Endodermal cell (in vitro differentiated cells): ENCODE measurements around the gene SMIM5. TPM values are rescaled to one million over a fixed set of nuclear protein-coding genes. Genes with fewer than 3 reads are reported as not detected.
A peak's percentile ranks its signal among the peaks of the same experiment; 100 is the strongest.

Experiments used
- DNase-seq: peaks from one replicate; pipeline ENCODE4 v3.0.0-alpha.2; 2017
- H3K27ac ChIP-seq: 2 replicates; pipeline ENCODE4 v1.5.1; 2013; ENCODE audit warnings: mild to moderate bottlenecking, low read depth, low read length, moderate library complexity
- H3K27me3 ChIP-seq: 2 replicates; pipeline ENCODE4 v1.6.1; 2013; ENCODE audit warnings: mild to moderate bottlenecking, low read length, moderate library complexity; ENCODE audit not compliant: insufficient read depth, control insufficient read depth, poor library complexity, severe bottlenecking
- H3K36me3 ChIP-seq: 2 replicates; pipeline ENCODE4 v1.7.0; 2013; ENCODE audit warnings: mild to moderate bottlenecking, low read length, moderate library complexity; ENCODE audit not compliant: control insufficient read depth, insufficient read depth
- H3K4me1 ChIP-seq: one replicate; pipeline ENCODE4 v1.7.0; 2013; ENCODE audit warnings: low read length; ENCODE audit not compliant: control insufficient read depth, insufficient read depth
- H3K4me3 ChIP-seq: 2 replicates; pipeline ENCODE4 v1.5.1; 2013; ENCODE audit warnings: mild to moderate bottlenecking, low read length, moderate library complexity
- H3K9ac ChIP-seq: 2 replicates; pipeline ENCODE4 v1.6.1; 2013; ENCODE audit warnings: mild to moderate bottlenecking, low read length, moderate library complexity; ENCODE audit not compliant: poor library complexity, severe bottlenecking; ENCODE audit errors: extremely low read depth
- H3K9me3 ChIP-seq: 2 replicates; pipeline ENCODE4 v1.6.1; 2013; ENCODE audit warnings: mild to moderate bottlenecking, low read length, moderate library complexity; ENCODE audit not compliant: control insufficient read depth
- H3K27ac Mint-ChIP-seq: 2 replicates; pipeline ENCODE4 v1.8.0; 2020; ENCODE audit warnings: mixed read lengths
- H3K27me3 Mint-ChIP-seq: 2 replicates; pipeline ENCODE4 v1.8.0; 2021; ENCODE audit warnings: mild to moderate bottlenecking, mixed read lengths; ENCODE audit not compliant: insufficient read depth
- H3K36me3 Mint-ChIP-seq: 2 replicates; pipeline ENCODE4 v1.8.0; 2020; ENCODE audit warnings: low read depth, mixed read lengths
- H3K4me1 Mint-ChIP-seq: 2 replicates; pipeline ENCODE4 v1.8.0; 2020; ENCODE audit warnings: mixed read lengths
- H3K4me3 Mint-ChIP-seq: 2 replicates; pipeline ENCODE4 v1.8.0; 2020; ENCODE audit warnings: mild to moderate bottlenecking, moderate library complexity, mixed read lengths
- H3K9me3 Mint-ChIP-seq: 2 replicates; pipeline ENCODE4 v1.8.0; 2020; ENCODE audit warnings: mild to moderate bottlenecking, mixed read lengths
- CTCF ChIP-seq: fragments of 200-600 bp; sonication (generic); conservative IDR thresholded peaks from 2 replicates; pipeline ENCODE4 v1.5.0; 2021; ENCODE audit warnings: antibody characterized with exemption, mild to moderate bottlenecking
- WGBS, 2 experiments: methylation state at CpG; one replicate each; pipeline versions ENCODE4 v1.1.5 to v1.1.7; 2013; ENCODE audit warnings: missing lambda C conversion rate in 2 of 2, mixed read lengths in 1 of 2; ENCODE audit not compliant: insufficient coverage in 1 of 2, insufficient read length in 1 of 2; 5-methylcytosine and 5-hydroxymethylcytosine counted together
- long read RNA-seq, 4 experiments: library from polyadenylated mRNA in 2 of 4; library from RNA in 1 of 4; library from capped mRNA in 1 of 4; stranded (forward) in 3 of 4; unstranded in 1 of 4; transcript quantifications; one replicate each; pipeline ENCODE4 v2.0.0, GENCODE V29; 2020 to 2021; ENCODE audit warnings: inconsistent platforms in 1 of 4
- polyA plus RNA-seq, 2 experiments: library from polyadenylated mRNA; stranded (reverse); fragments of 50-300 nt; gene quantifications; one replicate each; pipeline ENCODE4 v1.2.3, GENCODE V29; 2013
- total RNA-seq, 2 donors: library from RNA; stranded (reverse); fragmentation: NEBNext Ultra II Directional in 1 of 2; extraction: Animal tissue kit (Norgen Biotek cat#: 25700) in 1 of 2; gene quantifications; 2 replicates in 1 of 2; 3 replicates in 1 of 2; pipeline ENCODE4 v1.2.1, GENCODE V29; 2021

Gene SMIM5
- under 1 TPM in 1 of 2 donors, not detected in 1; 0.40 TPM for total RNA-seq
- polyA plus RNA-seq (2013, experiment 1 of 2): not detected
- polyA plus RNA-seq (2013, experiment 2 of 2): not detected
- long read RNA-seq, experiment 1: 0 reads
- long read RNA-seq, experiment 2: 0 reads
- long read RNA-seq, experiment 3: 0 reads
- long read RNA-seq, experiment 4: 0 reads

GRCh38 chr17:75632863-75633485 is at the start of gene SMIM5:
Gene SMIM5, plus strand, starts transcription at chr17:75633434. Its CDS starts 6,768 bp downstream, at chr17:75640202.
- Mint-ChIP-seq H3K4me3 (peak within 1 kb of the TSS; percentile 18), H3K27me3 (no peaks in the 10 kb centered on the region), H3K4me1 (peaks cover 16% of the 10 kb centered on the region), H3K27ac (peak within 1 kb of the TSS; percentile 35), H3K36me3 (no peaks in the 10 kb centered on the region), H3K9me3 (no peaks in the 10 kb centered on the region)
- no peaks in the 10 kb centered on the region for H3K27me3 ChIP-seq
- peaks cover 8% of the 10 kb centered on the region for H3K4me1 ChIP-seq
- 29 to 34% methylated on average over 18 to 19 of the region's 19 CpGs for WGBS, 2 experiments
- H3K36me3 ChIP-seq: peaks cover 5% of the 10 kb centered on the region
- H3K4me3 ChIP-seq: no peak within 1 kb of the TSS
- DNase-seq: peak; percentile 98
- peak; percentile 98 for TF ChIP-seq CTCF
- no peaks in the 10 kb centered on the region for H3K9me3 ChIP-seq
- no peak within 1 kb of the TSS for H3K9ac ChIP-seq
- peak within 1 kb of the TSS; percentile 76 for H3K27ac ChIP-seq

- peak; percentile 42 for DNase-seq
- H3K4me3 Mint-ChIP-seq: no peak overlapping the region
- no peak for TF ChIP-seq CTCF
- Histone ChIP-seq H3K4me3 (no peak overlapping the region), H3K27ac (no peak overlapping the region), H3K4me1 (no peaks in the 10 kb centered on the region), H3K27me3 (peaks cover 12% of the 10 kb centered on the region), H3K9ac (no peak overlapping the region), H3K36me3 (no peaks in the 10 kb centered on the region), H3K9me3 (no peaks in the 10 kb centered on the region)
- H3K27me3 Mint-ChIP-seq: peaks cover 6% of the 10 kb centered on the region
- WGBS, 2 experiments: 85 to 86% methylated on average over 4 to 7 of the region's 7 CpGs
- H3K4me1 Mint-ChIP-seq: no peaks in the 10 kb centered on the region
- no peaks in the 10 kb centered on the region for H3K36me3 Mint-ChIP-seq
- no peak overlapping the region for H3K27ac Mint-ChIP-seq
- peaks cover 16% of the 10 kb centered on the region for H3K9me3 Mint-ChIP-seq
Measured at GRCh38 chr17:75584849-75585175, 48.4 kb upstream of the SMIM5 start.

GRCh38 chr17:75587675-75588595 is 45.3 kb upstream of the SMIM5 start, which contains the start of gene MYO15B:
Gene MYO15B, plus strand, starts transcription at chr17:75587800. Its CDS starts 258 bp downstream, at chr17:75588058.
- peaks cover 12% of the 10 kb centered on the region for H3K27me3 ChIP-seq
- peak; percentile 93 for DNase-seq
- peak; percentile 64 for TF ChIP-seq CTCF
- Mint-ChIP-seq H3K36me3 (no peaks in the 10 kb centered on the region), H3K4me1 (peaks cover 2% of the 10 kb centered on the region), H3K4me3 (peak within 1 kb of the TSS; percentile 55), H3K9me3 (peaks cover 11% of the 10 kb centered on the region), H3K27me3 (peaks cover 3% of the 10 kb centered on the region), H3K27ac (no peak within 1 kb of the TSS)
- H3K9ac ChIP-seq: peak within 1 kb of the TSS; percentile 30
- H3K36me3 ChIP-seq: no peaks in the 10 kb centered on the region
- no peaks in the 10 kb centered on the region for H3K4me1 ChIP-seq
- no peak within 1 kb of the TSS for H3K27ac ChIP-seq
- no peaks in the 10 kb centered on the region for H3K9me3 ChIP-seq
- H3K4me3 ChIP-seq: peak within 1 kb of the TSS; percentile 45
- 16 to 26% methylated on average over 49 to 82 of the region's 82 CpGs for whole genome bisulfite sequencing, 2 experiments
